Stomach (tissue), 4 donors: ENCODE measurements around the gene TESK1.

Experiments
- EP300 ChIP-seq: sonication (generic); formaldehyde crosslinking; IDR thresholded peaks from one replicate; pipeline ENCODE4 v1.6.1; 2017; ENCODE audit warnings: antibody characterized with exemption
- TF ChIP-seq, protein P1 (sequence below), 7 experiments: fragments of 450-650 bp in 4 of 7; fragments of 200-600 bp in 3 of 7; sonication (generic) in 3 of 7; IDR thresholded peaks; one replicate each; pipeline ENCODE4 v1.5.1; 2016 to 2019; ENCODE audit warnings: antibody characterized with exemption in 7 of 7, control low read depth in 2 of 7, mild to moderate bottlenecking in 1 of 7

DNA sequence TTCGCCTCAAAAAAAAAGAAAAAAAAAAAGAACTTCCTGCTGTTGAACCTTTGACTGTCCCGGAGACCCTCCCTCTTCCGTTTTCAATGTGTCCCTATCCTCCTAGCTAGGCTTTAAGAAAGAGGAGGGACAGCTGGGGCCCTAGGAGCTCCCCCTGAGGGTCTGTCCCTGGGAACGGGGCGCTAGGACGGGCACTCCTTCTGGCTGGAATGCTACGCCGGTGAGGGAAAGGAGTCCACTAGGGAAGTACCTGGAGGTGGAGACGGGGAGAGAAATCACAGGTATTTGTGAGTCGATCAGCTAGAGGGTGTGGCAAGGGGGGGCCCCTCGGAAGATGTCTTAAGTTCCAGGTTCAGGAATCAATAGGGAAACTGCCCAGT, 41.1 kb downstream of the TESK1 start:
- TF ChIP-seq, protein P1, sequence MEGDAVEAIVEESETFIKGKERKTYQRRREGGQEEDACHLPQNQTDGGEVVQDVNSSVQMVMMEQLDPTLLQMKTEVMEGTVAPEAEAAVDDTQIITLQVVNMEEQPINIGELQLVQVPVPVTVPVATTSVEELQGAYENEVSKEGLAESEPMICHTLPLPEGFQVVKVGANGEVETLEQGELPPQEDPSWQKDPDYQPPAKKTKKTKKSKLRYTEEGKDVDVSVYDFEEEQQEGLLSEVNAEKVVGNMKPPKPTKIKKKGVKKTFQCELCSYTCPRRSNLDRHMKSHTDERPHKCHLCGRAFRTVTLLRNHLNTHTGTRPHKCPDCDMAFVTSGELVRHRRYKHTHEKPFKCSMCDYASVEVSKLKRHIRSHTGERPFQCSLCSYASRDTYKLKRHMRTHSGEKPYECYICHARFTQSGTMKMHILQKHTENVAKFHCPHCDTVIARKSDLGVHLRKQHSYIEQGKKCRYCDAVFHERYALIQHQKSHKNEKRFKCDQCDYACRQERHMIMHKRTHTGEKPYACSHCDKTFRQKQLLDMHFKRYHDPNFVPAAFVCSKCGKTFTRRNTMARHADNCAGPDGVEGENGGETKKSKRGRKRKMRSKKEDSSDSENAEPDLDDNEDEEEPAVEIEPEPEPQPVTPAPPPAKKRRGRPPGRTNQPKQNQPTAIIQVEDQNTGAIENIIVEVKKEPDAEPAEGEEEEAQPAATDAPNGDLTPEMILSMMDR (IDR thresholded peaks at IDR 0.05), result no peak
- no peak for TF ChIP-seq EP300
